Astrocyte (in vitro differentiated cells and primary cell): ENCODE results near the gene SCNN1G.

Experiments
- EZH2 ChIP-seq: IDR thresholded peaks from 2 replicates; pipeline ENCODE4 v1.6.1; 2012; ENCODE audit warnings: mild to moderate bottlenecking, low read length, inconsistent platforms; ENCODE audit not compliant: insufficient read depth
- TF ChIP-seq, protein P1 (sequence below): IDR thresholded peaks from 2 replicates; pipeline ENCODE4 v1.5.1; 2011; ENCODE audit warnings: low read depth, mild to moderate bottlenecking, inconsistent platforms, low read length, moderate library complexity; ENCODE audit not compliant: insufficient read depth

DNA sequence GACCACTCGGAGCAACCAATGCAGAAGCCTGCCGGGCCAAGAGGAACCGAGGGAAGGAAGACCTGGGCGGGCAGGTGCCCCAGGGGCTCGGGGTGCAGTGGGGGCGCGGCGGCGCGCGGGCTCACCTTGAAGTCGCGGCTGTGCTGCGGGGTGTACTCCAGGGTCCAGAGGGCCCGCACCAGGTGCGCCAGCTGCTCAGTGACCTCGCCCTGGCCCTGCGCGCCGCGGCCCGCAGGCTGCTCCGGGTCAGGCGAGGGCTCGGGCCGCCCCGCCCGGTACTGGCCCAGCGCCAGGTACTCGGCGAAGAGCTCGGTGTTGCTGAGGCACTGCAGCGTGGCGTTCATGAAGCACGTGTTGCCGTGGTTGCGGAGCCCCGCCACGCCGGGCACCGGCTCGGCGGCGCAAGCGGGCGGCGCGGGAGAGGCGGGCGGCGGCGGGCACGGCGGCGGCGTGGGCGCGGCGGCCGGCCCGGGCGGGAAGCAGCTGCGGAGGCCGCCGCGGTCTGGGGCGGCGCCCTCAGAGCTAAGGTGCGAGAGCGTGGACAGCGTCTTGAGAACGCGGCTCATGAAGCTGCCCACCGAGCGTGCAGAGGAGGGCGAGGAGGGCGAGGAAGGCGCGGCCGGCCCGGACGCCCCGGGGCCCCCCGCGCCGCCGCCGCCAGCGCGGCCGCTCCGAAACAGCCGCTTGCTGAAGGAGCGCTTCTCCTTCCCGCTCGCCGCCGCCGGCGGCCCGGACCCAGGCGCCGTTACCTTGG, 33.9 kb upstream of the SCNN1G start:
- TF ChIP-seq, protein P1, sequence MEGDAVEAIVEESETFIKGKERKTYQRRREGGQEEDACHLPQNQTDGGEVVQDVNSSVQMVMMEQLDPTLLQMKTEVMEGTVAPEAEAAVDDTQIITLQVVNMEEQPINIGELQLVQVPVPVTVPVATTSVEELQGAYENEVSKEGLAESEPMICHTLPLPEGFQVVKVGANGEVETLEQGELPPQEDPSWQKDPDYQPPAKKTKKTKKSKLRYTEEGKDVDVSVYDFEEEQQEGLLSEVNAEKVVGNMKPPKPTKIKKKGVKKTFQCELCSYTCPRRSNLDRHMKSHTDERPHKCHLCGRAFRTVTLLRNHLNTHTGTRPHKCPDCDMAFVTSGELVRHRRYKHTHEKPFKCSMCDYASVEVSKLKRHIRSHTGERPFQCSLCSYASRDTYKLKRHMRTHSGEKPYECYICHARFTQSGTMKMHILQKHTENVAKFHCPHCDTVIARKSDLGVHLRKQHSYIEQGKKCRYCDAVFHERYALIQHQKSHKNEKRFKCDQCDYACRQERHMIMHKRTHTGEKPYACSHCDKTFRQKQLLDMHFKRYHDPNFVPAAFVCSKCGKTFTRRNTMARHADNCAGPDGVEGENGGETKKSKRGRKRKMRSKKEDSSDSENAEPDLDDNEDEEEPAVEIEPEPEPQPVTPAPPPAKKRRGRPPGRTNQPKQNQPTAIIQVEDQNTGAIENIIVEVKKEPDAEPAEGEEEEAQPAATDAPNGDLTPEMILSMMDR: no peak
- no peak for TF ChIP-seq EZH2
